ENCODE data around the gene HS6ST1. TPM values are rescaled to one million over a fixed set of nuclear protein-coding genes. Genes with fewer than 3 reads are reported as not detected.
A peak's percentile ranks its signal among the peaks of the same experiment; 100 is the strongest.

The HS6ST1 gene
- total RNA-seq, 1 donor from 2014 or later: 33.1 TPM

DNA sequence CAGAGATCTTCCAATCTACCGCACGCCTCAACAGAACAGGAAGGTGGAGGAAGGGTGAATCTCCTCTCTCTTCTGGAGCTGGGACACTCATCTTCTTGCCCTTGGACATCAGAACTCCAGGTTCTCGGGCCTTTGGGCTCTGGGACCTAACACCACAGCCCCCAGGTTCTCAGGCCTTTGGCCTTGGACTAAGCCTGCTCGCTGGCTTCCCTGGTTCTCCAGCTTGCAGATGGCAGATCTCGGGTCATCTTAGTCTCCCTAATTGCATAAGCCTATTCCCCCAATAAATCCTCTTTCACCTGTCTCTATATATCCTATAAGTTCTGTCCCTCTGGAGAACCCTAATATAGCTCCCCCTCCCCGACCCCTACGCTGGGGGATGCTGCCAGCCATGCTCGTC lies 14.8 kb downstream of the HS6ST1 start:
- no peak overlapping the region for H3K4me3 Mint-ChIP-seq (ENCODE audit: unreplicated experiment)
- peaks cover 67% of the 10 kb centered on the region for H3K4me1 Mint-ChIP-seq (ENCODE audit: low read depth)
- no peaks in the 10 kb centered on the region for H3K27me3 Mint-ChIP-seq (ENCODE audit: low read depth)
- no peak for DNase-seq (ENCODE audit: low spot score)
- H3K27ac Mint-ChIP-seq (ENCODE audit: unreplicated experiment): no peak overlapping the region
- H3K36me3 Mint-ChIP-seq (ENCODE audit: low read depth): no peaks in the 10 kb centered on the region
- H3K9me3 Mint-ChIP-seq (ENCODE audit: low read depth): no peaks in the 10 kb centered on the region
- TF ChIP-seq, protein P1, sequence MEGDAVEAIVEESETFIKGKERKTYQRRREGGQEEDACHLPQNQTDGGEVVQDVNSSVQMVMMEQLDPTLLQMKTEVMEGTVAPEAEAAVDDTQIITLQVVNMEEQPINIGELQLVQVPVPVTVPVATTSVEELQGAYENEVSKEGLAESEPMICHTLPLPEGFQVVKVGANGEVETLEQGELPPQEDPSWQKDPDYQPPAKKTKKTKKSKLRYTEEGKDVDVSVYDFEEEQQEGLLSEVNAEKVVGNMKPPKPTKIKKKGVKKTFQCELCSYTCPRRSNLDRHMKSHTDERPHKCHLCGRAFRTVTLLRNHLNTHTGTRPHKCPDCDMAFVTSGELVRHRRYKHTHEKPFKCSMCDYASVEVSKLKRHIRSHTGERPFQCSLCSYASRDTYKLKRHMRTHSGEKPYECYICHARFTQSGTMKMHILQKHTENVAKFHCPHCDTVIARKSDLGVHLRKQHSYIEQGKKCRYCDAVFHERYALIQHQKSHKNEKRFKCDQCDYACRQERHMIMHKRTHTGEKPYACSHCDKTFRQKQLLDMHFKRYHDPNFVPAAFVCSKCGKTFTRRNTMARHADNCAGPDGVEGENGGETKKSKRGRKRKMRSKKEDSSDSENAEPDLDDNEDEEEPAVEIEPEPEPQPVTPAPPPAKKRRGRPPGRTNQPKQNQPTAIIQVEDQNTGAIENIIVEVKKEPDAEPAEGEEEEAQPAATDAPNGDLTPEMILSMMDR (IDR thresholded peaks at IDR 0.05): no peak

DNA sequence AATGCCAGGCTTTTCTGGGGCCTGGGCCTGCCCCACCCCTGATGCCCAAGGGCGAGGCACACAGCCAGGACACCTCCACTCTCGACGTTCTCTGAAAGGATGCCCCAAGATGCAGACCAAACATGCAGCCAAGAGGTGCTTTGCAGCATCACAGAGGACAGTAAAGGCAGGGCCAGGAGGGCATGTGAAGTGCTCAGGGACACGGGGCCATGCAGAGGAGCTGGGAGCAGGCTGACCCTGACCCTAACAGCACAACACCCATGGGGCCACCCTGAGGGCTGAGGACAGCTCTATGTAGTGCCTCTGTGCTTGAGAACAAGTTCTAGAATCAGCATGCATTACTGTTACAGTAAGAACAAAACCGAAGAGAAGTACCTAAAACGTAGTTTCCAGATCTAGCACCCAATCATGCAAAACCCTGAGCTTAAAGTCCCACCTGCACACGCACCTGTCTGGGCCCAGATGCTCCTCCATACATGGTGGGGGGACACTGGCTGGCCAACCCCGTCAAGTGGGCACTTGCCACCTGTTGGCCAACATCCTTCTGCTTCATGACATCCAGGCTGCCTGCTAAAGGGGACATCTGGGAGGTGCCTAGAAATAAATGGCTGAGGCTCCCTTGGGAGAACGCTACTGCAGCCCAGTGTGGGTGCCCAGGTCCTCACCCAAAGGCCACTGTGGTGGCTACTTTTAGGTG lies 15.4 kb downstream of the HS6ST1 start:
- H3K36me3 Mint-ChIP-seq (ENCODE audit: low read depth): no peaks in the 10 kb centered on the region
- H3K27me3 Mint-ChIP-seq (ENCODE audit: low read depth): no peaks in the 10 kb centered on the region
- DNase-seq (ENCODE audit: low spot score): peak; percentile 42
- TF ChIP-seq, protein P1 (IDR thresholded peaks at IDR 0.05): no peak
- H3K27ac Mint-ChIP-seq (ENCODE audit: unreplicated experiment): peak overlapping the region; percentile 94
- no peak overlapping the region for H3K4me3 Mint-ChIP-seq (ENCODE audit: unreplicated experiment)
- H3K4me1 Mint-ChIP-seq (ENCODE audit: low read depth): peaks cover 70% of the 10 kb centered on the region
- no peaks in the 10 kb centered on the region for H3K9me3 Mint-ChIP-seq (ENCODE audit: low read depth)

DNA sequence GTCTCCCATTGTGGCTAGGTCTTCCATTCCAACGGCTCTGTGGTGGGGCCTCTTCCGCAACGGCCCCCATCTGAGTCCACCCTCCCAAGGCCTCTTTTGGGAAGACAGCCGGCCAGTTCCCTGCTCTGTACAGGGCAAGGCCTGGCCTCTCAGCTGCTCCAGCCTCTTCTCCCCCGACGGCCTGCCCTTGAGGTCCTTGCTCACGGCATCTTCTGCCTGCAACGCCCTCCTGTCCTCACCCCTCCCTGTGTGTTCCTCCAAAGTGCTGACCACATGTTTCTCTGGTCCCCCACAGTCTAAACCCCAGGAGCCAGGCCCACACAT lies 16.0 kb downstream of the HS6ST1 start:
- Mint-ChIP-seq H3K9me3 (ENCODE audit: low read depth) (no peaks in the 10 kb centered on the region), H3K27me3 (ENCODE audit: low read depth) (no peaks in the 10 kb centered on the region), H3K27ac (ENCODE audit: unreplicated experiment) (peak overlapping the region; percentile 94), H3K36me3 (ENCODE audit: low read depth) (no peaks in the 10 kb centered on the region), H3K4me3 (ENCODE audit: unreplicated experiment) (no peak overlapping the region), H3K4me1 (ENCODE audit: low read depth) (peaks cover 68% of the 10 kb centered on the region)
- DNase-seq (ENCODE audit: low spot score): no peak
- TF ChIP-seq, protein P1 (IDR thresholded peaks at IDR 0.05): no peak

DNA sequence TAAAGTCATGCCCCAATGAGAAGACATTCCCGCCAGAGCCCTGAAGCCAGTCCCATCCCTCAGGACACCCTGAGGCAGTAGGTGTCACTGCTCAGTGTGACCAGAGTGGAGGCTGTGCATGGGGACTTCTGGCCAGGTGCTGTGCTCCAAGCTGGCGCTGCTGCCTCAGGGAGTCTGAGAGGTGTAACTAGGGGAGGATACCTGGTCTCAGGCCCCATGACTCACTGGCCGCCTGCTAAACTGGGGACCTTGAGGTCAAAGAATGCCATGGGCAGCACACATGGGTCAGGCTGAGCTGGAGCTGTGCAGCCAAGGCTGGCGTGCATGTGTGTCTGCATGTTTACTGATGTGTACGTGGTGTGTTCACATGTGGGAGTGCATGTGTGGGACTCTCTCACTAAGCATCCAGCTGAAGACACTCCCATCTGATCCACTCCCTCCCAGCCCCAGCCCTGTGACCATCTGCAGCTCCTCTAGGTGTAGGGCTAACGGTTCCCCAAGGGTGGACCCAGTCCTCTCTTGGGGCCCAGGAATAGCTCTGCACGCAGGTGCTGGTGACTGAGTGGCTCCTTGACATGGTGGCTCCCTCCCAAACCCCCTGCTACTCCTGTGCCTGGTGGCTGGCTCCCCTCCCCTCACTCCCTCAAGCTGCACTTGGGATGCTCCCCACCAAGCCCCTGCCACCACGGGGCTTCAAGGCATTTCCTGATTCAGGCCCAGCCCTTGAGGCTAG lies 16.5 kb downstream of the HS6ST1 start:
- no peaks in the 10 kb centered on the region for H3K36me3 Mint-ChIP-seq (ENCODE audit: low read depth)
- H3K4me1 Mint-ChIP-seq (ENCODE audit: low read depth): peaks cover 62% of the 10 kb centered on the region
- H3K9me3 Mint-ChIP-seq (ENCODE audit: low read depth): no peaks in the 10 kb centered on the region
- H3K27me3 Mint-ChIP-seq (ENCODE audit: low read depth): no peaks in the 10 kb centered on the region
- no peak for DNase-seq (ENCODE audit: low spot score)
- no peak overlapping the region for H3K4me3 Mint-ChIP-seq (ENCODE audit: unreplicated experiment)
- H3K27ac Mint-ChIP-seq (ENCODE audit: unreplicated experiment): peak overlapping the region; percentile 94
- TF ChIP-seq, protein P1 (IDR thresholded peaks at IDR 0.05): no peak

DNA sequence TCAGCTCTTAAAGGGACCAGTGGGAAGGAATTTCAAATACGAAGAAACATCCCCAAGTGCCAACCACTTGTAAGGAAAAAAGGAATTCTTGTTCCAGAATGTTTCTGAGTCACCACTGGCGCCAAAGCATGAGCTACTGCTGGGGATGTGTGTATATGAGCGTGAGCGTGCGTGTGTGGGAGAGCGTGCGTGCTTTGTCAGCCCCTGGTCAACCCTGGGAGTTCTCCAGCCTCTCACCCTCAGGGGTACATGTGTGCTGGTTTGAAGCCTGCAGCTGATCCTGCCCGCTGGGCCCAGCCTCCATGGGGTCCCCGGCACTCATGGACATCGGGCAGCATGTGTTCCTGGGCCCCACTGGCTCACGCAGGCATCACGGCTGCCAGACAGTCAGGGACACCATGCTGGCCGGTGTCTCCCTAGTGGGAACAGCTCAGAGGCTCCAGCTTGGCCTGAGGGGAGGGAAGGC lies 17.1 kb downstream of the HS6ST1 start:
- Mint-ChIP-seq H3K27ac (ENCODE audit: unreplicated experiment) (peak overlapping the region; percentile 94), H3K9me3 (ENCODE audit: low read depth) (no peaks in the 10 kb centered on the region), H3K4me3 (ENCODE audit: unreplicated experiment) (no peak overlapping the region), H3K27me3 (ENCODE audit: low read depth) (no peaks in the 10 kb centered on the region), H3K4me1 (ENCODE audit: low read depth) (peaks cover 60% of the 10 kb centered on the region), H3K36me3 (ENCODE audit: low read depth) (no peaks in the 10 kb centered on the region)
- TF ChIP-seq, protein P1 (IDR thresholded peaks at IDR 0.05): no peak
- no peak for DNase-seq (ENCODE audit: low spot score)
